ENCODE data around the gene NDUFB10.

NDUFB10 gene

GRCh38 chr16:2007081-2007836 is 47.9 kb downstream of the NDUFB10 start:
- H3K4me3 ChIP-seq (ENCODE audit: low read depth, low read length) = peak overlapping the region; percentile 17
- TF ChIP-seq CTCF (conservative IDR thresholded peaks at IDR 0.05; ENCODE audit: low read depth, low read length) = no peak

GRCh38 chr16:2008009-2008526 is 48.7 kb downstream of the NDUFB10 start:
- DNase-seq (ENCODE audit: low read depth) = peak; percentile 35
- no peak for TF ChIP-seq CTCF (conservative IDR thresholded peaks at IDR 0.05; ENCODE audit: low read depth, low read length)
- peak overlapping the region; percentile 72 for H3K4me3 ChIP-seq (ENCODE audit: low read depth, low read length)

More at GRCh38 chr16:2007081-2007836, 47.9 kb downstream of the NDUFB10 start:
- no peak for DNase-seq (ENCODE audit: low read depth)

GRCh38 chr16:2008631-2009163 is 49.4 kb downstream of the NDUFB10 start:
- peak overlapping the region; percentile 72 for H3K4me3 ChIP-seq (ENCODE audit: low read depth, low read length)
- no peak for TF ChIP-seq CTCF (conservative IDR thresholded peaks at IDR 0.05; ENCODE audit: low read depth, low read length)
- peak; percentile 57 for DNase-seq (ENCODE audit: low read depth)

- H3K4me3 ChIP-seq (ENCODE audit: low read depth, low read length) = peak overlapping the region; percentile 72
- no peak for DNase-seq (ENCODE audit: low read depth)
- no peak for TF ChIP-seq CTCF (conservative IDR thresholded peaks at IDR 0.05; ENCODE audit: low read depth, low read length)
Measured at GRCh38 chr16:2009164-2009711, 49.9 kb downstream of the NDUFB10 start.

- H3K4me3 ChIP-seq (ENCODE audit: low read depth, low read length) = peak within 1 kb of the TSS; percentile 82
- peak; percentile 85 for DNase-seq (ENCODE audit: low read depth)
- no peak for TF ChIP-seq CTCF (conservative IDR thresholded peaks at IDR 0.05; ENCODE audit: low read depth, low read length)
Measured at GRCh38 chr16:2009791-2010510, 50.6 kb downstream of the NDUFB10 start, which contains the start of gene ZNF598. TSS of gene ZNF598 (minus strand) at chr16:2009821.

Data from choroid plexus epithelial cell (primary cell).